ENCODE data around the gene GGPS1.

DNA sequence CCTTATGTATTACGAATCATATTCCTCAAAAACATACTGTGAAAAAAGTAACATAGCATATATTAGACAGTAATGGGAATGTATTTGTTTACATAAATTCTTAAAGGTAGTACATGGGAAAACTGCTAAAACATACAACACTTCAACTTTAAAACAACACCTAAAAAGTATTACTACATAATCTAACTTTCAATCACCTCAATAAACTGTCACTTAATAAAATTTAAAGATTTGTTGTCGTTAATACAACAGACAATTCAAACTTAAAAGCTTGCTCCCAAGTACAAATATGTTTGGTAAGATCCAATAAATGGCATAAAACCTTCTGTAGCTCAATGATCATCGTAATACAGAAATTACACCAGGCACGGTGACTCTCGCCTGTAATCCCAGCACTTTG, 4.1 kb upstream of the GGPS1 start:
- TF ChIP-seq, protein P1, sequence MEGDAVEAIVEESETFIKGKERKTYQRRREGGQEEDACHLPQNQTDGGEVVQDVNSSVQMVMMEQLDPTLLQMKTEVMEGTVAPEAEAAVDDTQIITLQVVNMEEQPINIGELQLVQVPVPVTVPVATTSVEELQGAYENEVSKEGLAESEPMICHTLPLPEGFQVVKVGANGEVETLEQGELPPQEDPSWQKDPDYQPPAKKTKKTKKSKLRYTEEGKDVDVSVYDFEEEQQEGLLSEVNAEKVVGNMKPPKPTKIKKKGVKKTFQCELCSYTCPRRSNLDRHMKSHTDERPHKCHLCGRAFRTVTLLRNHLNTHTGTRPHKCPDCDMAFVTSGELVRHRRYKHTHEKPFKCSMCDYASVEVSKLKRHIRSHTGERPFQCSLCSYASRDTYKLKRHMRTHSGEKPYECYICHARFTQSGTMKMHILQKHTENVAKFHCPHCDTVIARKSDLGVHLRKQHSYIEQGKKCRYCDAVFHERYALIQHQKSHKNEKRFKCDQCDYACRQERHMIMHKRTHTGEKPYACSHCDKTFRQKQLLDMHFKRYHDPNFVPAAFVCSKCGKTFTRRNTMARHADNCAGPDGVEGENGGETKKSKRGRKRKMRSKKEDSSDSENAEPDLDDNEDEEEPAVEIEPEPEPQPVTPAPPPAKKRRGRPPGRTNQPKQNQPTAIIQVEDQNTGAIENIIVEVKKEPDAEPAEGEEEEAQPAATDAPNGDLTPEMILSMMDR (optimal IDR thresholded peaks at IDR 0.05 in 1 of 3, IDR thresholded peaks at IDR 0.05 in 1 of 3, conservative IDR thresholded peaks at IDR 0.05 in 1 of 3; ENCODE audit: extremely low read depth in 1 of 3, insufficient read depth in 2 of 3, low read length in 3 of 3) = no peak
- no peak for TF ChIP-seq EZH2 (IDR thresholded peaks at IDR 0.05; ENCODE audit: low read length)
